22Rv1 (cell line): ENCODE results near the gene ACOT7.
A peak's percentile ranks its signal among the peaks of the same experiment; 100 is the strongest.

ENCODE experiments used
- H3K27ac ChIP-seq: fragments of 450-650 bp; 2 replicates; pipeline ENCODE4 v1.5.1; 2017
- ZFX ChIP-seq: fragments of 450-650 bp; IDR thresholded peaks from 2 replicates; pipeline ENCODE4 v1.6.1; 2017; ENCODE audit warnings: antibody characterized with exemption, borderline replicate concordance
- TF ChIP-seq, protein P1 (sequence below): fragments of 450-650 bp; IDR thresholded peaks from 2 replicates; pipeline ENCODE4 v1.5.1; 2017; ENCODE audit warnings: mild to moderate bottlenecking

ACOT7 gene

DNA sequence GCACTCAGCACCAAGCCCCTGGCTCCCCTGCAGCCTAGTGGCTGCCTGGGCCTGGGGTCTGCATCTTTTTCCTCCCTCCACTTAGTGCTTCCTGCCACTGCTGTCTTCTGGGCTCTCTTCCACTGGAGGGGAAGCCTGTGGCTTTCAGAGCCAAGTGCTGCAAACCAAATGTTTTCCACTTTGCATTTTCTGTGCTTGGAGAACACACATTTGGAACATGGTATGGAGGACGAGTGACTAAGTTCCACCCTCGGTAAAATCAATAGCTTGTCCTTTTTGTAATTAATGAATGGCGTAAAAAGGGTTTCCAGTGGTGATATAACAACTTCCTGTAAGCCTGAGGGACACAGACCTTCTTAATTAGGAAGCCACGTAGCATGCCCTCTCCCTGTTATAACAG, 122.6 kb downstream of the ACOT7 start:
- no peak overlapping the region for H3K27ac ChIP-seq
- TF ChIP-seq, protein P1, sequence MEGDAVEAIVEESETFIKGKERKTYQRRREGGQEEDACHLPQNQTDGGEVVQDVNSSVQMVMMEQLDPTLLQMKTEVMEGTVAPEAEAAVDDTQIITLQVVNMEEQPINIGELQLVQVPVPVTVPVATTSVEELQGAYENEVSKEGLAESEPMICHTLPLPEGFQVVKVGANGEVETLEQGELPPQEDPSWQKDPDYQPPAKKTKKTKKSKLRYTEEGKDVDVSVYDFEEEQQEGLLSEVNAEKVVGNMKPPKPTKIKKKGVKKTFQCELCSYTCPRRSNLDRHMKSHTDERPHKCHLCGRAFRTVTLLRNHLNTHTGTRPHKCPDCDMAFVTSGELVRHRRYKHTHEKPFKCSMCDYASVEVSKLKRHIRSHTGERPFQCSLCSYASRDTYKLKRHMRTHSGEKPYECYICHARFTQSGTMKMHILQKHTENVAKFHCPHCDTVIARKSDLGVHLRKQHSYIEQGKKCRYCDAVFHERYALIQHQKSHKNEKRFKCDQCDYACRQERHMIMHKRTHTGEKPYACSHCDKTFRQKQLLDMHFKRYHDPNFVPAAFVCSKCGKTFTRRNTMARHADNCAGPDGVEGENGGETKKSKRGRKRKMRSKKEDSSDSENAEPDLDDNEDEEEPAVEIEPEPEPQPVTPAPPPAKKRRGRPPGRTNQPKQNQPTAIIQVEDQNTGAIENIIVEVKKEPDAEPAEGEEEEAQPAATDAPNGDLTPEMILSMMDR, result no peak
- no peak for TF ChIP-seq ZFX

DNA sequence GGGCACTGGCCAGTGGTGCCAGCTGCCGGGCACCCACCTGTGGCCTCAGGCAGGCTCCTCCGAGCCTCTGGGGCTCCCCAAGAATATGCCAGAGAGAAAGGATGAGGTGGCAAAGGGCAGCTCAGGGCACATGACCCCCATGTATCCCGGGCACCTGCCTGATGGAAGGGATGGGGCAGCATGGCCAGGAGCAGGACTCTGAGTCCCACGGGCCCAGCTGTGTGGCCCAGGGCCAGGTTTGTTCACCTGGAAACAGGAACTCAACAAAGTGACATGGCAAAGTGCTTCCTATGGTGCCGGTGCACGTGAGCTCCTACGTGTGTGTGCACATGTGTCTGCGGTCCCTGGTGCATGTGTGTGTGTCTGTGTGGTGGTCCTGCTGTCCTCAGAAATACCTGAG, 123.2 kb downstream of the ACOT7 start:
- peak overlapping the region; percentile 36; the same call in 1 of the 2 replicates for H3K27ac ChIP-seq
- no peak for TF ChIP-seq ZFX
- TF ChIP-seq, protein P1, result no peak

DNA sequence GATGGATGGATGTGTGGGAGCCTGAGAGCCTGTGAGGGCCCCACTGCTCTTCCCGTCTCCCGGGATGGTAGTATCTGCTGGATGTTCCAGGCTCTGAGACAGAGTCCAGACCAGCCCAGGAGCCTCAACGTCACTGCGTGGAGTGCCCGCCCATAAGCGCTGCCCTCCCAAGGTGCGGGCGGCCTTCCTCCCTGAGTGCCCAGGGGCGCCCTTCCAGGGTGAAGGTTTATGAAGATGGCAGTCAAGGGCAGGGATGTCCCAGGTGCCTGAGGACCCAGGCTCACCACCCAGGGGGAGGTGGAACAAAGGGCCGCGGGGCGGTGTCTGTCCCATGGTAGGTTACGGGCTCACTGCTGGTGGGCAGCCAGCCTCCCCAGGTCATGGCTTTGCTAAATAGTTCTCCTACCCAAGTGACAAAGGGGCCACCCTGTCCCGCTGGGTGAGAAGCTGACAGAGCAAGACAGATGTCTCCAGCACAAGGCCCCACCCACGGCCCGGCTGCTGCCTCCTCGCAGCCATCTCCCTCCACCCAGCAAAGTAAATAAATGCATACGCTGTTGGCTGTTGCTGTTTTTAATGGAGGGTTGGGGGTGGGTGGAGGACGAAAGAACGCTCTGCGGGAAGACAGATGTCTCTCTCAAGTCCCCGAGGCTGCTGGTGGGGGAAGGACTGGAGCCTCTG, 123.7 kb downstream of the ACOT7 start:
- no peak for TF ChIP-seq ZFX
- TF ChIP-seq, protein P1, result no peak
- peak overlapping the region; percentile 36; the same call in 1 of the 2 replicates for H3K27ac ChIP-seq

DNA sequence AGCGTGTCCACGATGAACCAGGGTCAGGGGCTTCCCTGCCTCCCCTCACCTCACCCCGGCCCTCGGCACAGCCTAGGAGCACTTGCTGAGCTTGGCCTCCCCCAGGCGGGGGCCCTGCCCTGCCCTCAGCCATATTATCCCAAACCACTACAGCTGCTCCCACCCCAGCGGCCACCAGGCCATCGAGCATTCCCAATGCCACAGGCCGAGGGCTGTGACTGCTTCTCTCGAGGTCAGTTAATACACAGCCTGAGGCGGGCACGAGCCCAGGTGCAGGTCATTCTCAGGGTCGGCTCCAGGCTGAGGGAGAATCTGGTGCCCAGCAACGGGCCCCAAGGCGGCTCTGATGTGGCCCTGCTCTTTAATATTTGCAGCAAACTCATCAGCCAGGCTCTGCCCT, 124.3 kb downstream of the ACOT7 start:
- no peak overlapping the region for H3K27ac ChIP-seq
- TF ChIP-seq, protein P1, result no peak
- TF ChIP-seq ZFX, result no peak

DNA sequence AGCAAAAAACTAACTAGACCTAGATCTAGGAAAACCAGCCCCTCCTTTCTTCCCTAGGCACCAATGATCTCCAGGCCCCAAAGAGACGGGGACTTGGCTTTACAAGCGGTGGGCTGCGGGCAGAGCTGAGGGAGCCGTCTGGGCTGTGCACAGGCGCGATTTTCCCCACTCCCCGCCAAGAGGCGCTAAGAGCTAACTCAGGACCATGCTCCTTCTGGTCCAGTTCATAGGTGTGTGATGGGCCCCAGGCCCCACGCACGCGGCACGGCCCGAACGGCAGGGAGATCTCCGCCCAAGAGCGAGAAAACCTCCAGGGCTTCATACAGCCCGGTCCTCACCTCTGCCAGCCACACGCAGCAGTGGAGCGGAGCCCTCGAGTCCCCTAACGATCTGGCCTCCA, 125.2 kb downstream of the ACOT7 start:
- H3K27ac ChIP-seq, result no peak overlapping the region
- no peak for TF ChIP-seq ZFX
- TF ChIP-seq, protein P1, result no peak

DNA sequence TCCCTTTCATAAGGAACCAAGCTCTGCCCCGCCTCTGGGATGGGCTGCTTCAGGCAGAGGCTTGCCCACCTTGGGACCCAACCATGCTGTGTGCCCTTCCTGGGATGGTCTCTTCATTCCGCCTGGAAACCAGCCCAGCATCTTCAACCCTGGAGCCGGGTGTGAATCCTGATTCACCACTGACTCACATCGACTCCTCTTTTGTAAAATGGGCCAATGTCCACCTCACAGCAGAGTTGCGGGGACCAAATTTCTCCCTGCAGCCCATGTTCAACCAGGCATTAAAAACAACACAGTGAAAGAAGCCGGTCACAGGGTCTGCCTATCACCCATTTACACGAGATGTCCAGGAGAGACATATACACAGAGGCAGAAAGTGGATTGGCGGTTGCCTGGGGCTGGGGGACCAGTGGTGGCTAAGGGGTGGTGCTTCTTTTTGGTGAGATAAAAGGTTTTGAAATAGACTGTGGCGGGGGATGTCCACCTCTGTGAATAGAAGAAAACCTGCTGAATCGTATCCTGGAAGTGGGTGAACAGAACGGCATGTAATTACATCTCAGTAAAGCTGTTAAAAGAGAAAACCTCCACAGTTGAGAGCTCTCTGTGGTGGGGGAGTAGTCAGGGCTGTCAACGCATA, 125.8 kb downstream of the ACOT7 start:
- TF ChIP-seq ZFX, result no peak
- TF ChIP-seq, protein P1, result no peak
- H3K27ac ChIP-seq, result no peak overlapping the region

DNA sequence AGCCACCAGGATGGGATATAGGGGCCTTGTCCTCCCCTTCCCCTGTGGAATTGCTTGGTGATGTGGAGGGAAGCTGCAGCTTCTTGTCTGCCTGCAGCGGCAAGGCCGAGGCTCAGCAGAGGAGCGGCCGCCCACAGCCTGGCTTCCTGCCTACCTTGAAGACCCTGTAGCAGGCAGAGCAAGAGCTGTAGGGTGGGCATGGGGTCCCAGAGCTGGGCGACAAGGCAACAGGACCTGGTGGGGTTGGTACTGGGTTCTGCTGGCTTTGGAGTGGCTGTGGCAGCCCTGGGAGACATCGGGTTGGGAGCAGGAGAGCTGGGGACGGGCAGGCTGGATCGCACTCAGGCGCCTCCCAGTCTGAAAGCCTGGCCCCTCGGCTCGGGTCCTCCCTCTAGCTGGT, 126.9 kb downstream of the ACOT7 start:
- no peak overlapping the region for H3K27ac ChIP-seq
- TF ChIP-seq, protein P1, result no peak
- no peak for TF ChIP-seq ZFX
